Measurements from ENCODE around the gene PTBP1.

GRCh38 chr19:784541-784940 is 12.7 kb upstream of the PTBP1 start:
- TF ChIP-seq POLR2A (IDR thresholded peaks at IDR 0.05; ENCODE audit: low read depth, low read length) = no peak
- no peak for TF ChIP-seq POLR2AphosphoS5 (IDR thresholded peaks at IDR 0.05; ENCODE audit: low read depth, low read length)

Measured in GM12892 (cell line).